SK-N-SH (cell line): ENCODE data around the gene FCN3. TPM values are rescaled to one million over a fixed set of nuclear protein-coding genes. Genes with fewer than 3 reads are reported as not detected.

Experiments used
- CTCF ChIA-PET: fragments of 300-600, 350-600 bp; formaldehyde crosslinking; extraction: SDS; loops from one replicate; lab custom pipeline; 2021; lab: Yijun Ruan, JAX
- POLR2A ChIA-PET: fragments of 350-600 bp; sonication (Branson Sonifier 250); formaldehyde crosslinking; extraction: SDS; loops from one replicate; lab custom pipeline; 2020; ENCODE audit warnings: antibody characterized with exemption, inconsistent platforms; lab: Yijun Ruan, JAX
- DNase-seq: peaks from one replicate; pipeline ENCODE4 v3.0.0; 2012
- H2AFZ ChIP-seq: fragments of 200-600 bp; sonication (generic); 2 replicates; pipeline ENCODE4 v1.8.1; 2016; ENCODE audit warnings: antibody characterized with exemption, mild to moderate bottlenecking, low read depth
- H3F3A ChIP-seq: fragments of 200-600 bp; sonication (generic); replicated peaks from 2 replicates; pipeline ENCODE3; 2016; ENCODE audit warnings: antibody characterized with exemption, mild to moderate bottlenecking; ENCODE audit not compliant: insufficient read depth
- H3K27ac ChIP-seq, 2 experiments: fragments of 200-500 bp in 1 of 2; fragments of 200-600 bp in 1 of 2; sonication (Bioruptor generic) in 1 of 2; sonication (generic), shearing (Covaris generic) in 1 of 2; 2 replicates each; pipeline versions ENCODE4 v1.5.1 to v1.6.1; 2014 to 2016; ENCODE audit warnings: low read depth in 2 of 2, inconsistent platforms in 1 of 2, low read length in 1 of 2, mild to moderate bottlenecking in 1 of 2, mixed read lengths in 1 of 2
- H3K27me3 ChIP-seq: fragments of 200-600 bp; sonication (generic), shearing (Covaris generic); 2 replicates; pipeline ENCODE4 v1.6.1; 2016; ENCODE audit warnings: mixed run types; ENCODE audit not compliant: insufficient read depth
- H3K36me3 ChIP-seq, 2 experiments: fragments of 200-500 bp in 1 of 2; fragments of 200-600 bp in 1 of 2; sonication (Bioruptor generic) in 1 of 2; sonication (generic) in 1 of 2; replicated peaks in 1 of 2; 2 replicates each; pipeline versions ENCODE3 to v1.5.1; 2014 to 2016; ENCODE audit warnings: low read length in 1 of 2, mild to moderate bottlenecking in 1 of 2; ENCODE audit not compliant: insufficient read depth in 2 of 2, control insufficient read depth in 1 of 2
- H3K4me1 ChIP-seq, 2 experiments: fragments of 200-500 bp in 1 of 2; fragments of 200-600 bp in 1 of 2; sonication (Bioruptor generic) in 1 of 2; sonication (generic), shearing (Covaris generic) in 1 of 2; 2 replicates each; pipeline versions ENCODE4 v1.5.1 to v1.6.1; 2014 to 2016; ENCODE audit warnings: low read depth in 1 of 2, low read length in 1 of 2, mixed run types in 1 of 2; ENCODE audit not compliant: insufficient read depth in 2 of 2, control insufficient read depth in 1 of 2
- H3K4me2 ChIP-seq: fragments of 200-600 bp; sonication (generic), shearing (Covaris generic); 2 replicates; pipeline ENCODE4 v1.6.1; 2017; ENCODE audit warnings: mixed run types
- H3K4me3 ChIP-seq, 2 experiments: fragments of 200-500 bp in 1 of 2; fragments of 200-600 bp in 1 of 2; sonication (Bioruptor generic) in 1 of 2; sonication (generic), shearing (Covaris generic) in 1 of 2; 2 replicates each; pipeline versions ENCODE4 v1.5.1 to v1.8.1; 2014 to 2016; ENCODE audit warnings: low read depth in 2 of 2, inconsistent platforms in 1 of 2, low read length in 1 of 2, mild to moderate bottlenecking in 1 of 2, mixed read lengths in 1 of 2, moderate library complexity in 1 of 2
- H3K79me2 ChIP-seq: fragments of 200-600 bp; sonication (generic); 2 replicates; pipeline ENCODE4 v1.8.1; 2017; ENCODE audit warnings: mild to moderate bottlenecking; ENCODE audit not compliant: insufficient read depth
- H3K9ac ChIP-seq: fragments of 200-600 bp; sonication (generic); 2 replicates; pipeline ENCODE4 v1.6.1; 2017; ENCODE audit warnings: mixed run types
- H3K9me2 ChIP-seq: fragments of 200-600 bp; sonication (generic); 2 replicates; pipeline ENCODE4 v1.6.1; 2017; ENCODE audit warnings: mixed run types
- H3K9me3 ChIP-seq: fragments of 200-600 bp; sonication (generic); 2 replicates; pipeline ENCODE4 v1.6.1; 2017; ENCODE audit warnings: mixed run types, mild to moderate bottlenecking, moderate library complexity
- H4K20me1 ChIP-seq: fragments of 200-600 bp; sonication (generic); 2 replicates; pipeline ENCODE4 v1.6.1; 2017; ENCODE audit warnings: mild to moderate bottlenecking, mixed run types; ENCODE audit not compliant: insufficient read depth
- EZH2phosphoT487 ChIP-seq: fragments of 200-600 bp; sonication (generic); IDR thresholded peaks from 2 replicates; pipeline ENCODE4 v1.6.1; 2017; ENCODE audit warnings: low read depth, mixed run types, mild to moderate bottlenecking, antibody characterized with exemption, moderate library complexity, borderline replicate concordance
- FOSL2 ChIP-seq: IDR thresholded peaks from 2 replicates; pipeline ENCODE4 v1.4.0; 2012; ENCODE audit warnings: low read depth, mild to moderate bottlenecking, moderate library complexity, borderline replicate concordance
- FOXJ3 ChIP-seq: sonication (generic); formaldehyde crosslinking; IDR thresholded peaks from 2 replicates; pipeline ENCODE4 v1.5.1; 2020; ENCODE audit warnings: mild to moderate bottlenecking, missing genetic modification reagents
- GABPA ChIP-seq: IDR thresholded peaks from 2 replicates; pipeline ENCODE4 v1.4.0; 2012; ENCODE audit warnings: low read depth, mild to moderate bottlenecking
- GATA2 ChIP-seq: sonication (generic); formaldehyde crosslinking; IDR thresholded peaks from 2 replicates; pipeline ENCODE4 v1.5.0; 2020; ENCODE audit warnings: mild to moderate bottlenecking, missing genetic modification reagents
- MEF2A ChIP-seq: IDR thresholded peaks from 2 replicates; pipeline ENCODE4 v1.4.0; 2012; ENCODE audit warnings: low read depth, borderline replicate concordance
- NFIC ChIP-seq: IDR thresholded peaks from 2 replicates; pipeline ENCODE4 v1.4.0; 2012; ENCODE audit warnings: borderline replicate concordance
- NRF1 ChIP-seq: IDR thresholded peaks from 2 replicates; pipeline ENCODE4 v1.6.1; 2012; ENCODE audit warnings: low read depth, mild to moderate bottlenecking, low read length
- POLR2AphosphoS5 ChIP-seq: IDR thresholded peaks from 2 replicates; pipeline ENCODE4 v1.6.1; 2012; ENCODE audit warnings: low read depth, low read length
- RCOR1 ChIP-seq: fragments of 150-350 bp; IDR thresholded peaks from 2 replicates; pipeline ENCODE4 v1.6.1; 2017; ENCODE audit warnings: antibody characterized with exemption, low read length
- SIN3A ChIP-seq: IDR thresholded peaks from 2 replicates; pipeline ENCODE4 v1.6.1; 2012; ENCODE audit warnings: low read depth, mild to moderate bottlenecking, low read length, moderate library complexity, borderline replicate concordance
- TCF12 ChIP-seq: IDR thresholded peaks from 2 replicates; pipeline ENCODE4 v1.4.0; 2012
- TEAD4 ChIP-seq: IDR thresholded peaks from 2 replicates; pipeline ENCODE4 v1.4.0; 2012; ENCODE audit warnings: mild to moderate bottlenecking, borderline replicate concordance; ENCODE audit not compliant: insufficient read depth
- YY1 ChIP-seq: IDR thresholded peaks from 2 replicates; pipeline ENCODE4 v1.4.0; 2012; ENCODE audit warnings: low read depth, mild to moderate bottlenecking
- WGBS: methylation state at CpG from one replicate; pipeline ENCODE4 v1.1.6; 2017; ENCODE audit warnings: low lambda C conversion rate; 5-methylcytosine and 5-hydroxymethylcytosine counted together
- polyA plus RNA-seq, 3 experiments: library from polyadenylated mRNA; depleted of rRNA; stranded (reverse); fragments of >200 nt; gene quantifications; 2 replicates each; pipeline ENCODE4 v1.2.3, GENCODE V29; 2012
- TF ChIP-seq, protein P1 (sequence below): fragments of 150-350 bp; IDR thresholded peaks from 2 replicates; pipeline ENCODE4 v1.6.1; 2016; ENCODE audit warnings: mild to moderate bottlenecking, low read depth, low read length
- TF ChIP-seq, protein P2 (sequence below): IDR thresholded peaks from 2 replicates; pipeline ENCODE4 v1.4.0; 2012; ENCODE audit warnings: low read depth, borderline replicate concordance
- TF ChIP-seq, protein P3 (sequence below): IDR thresholded peaks from 2 replicates; pipeline ENCODE4; 2012
- TF ChIP-seq, protein P4 (sequence below): IDR thresholded peaks from 2 replicates; pipeline ENCODE4 v1.6.1; 2012; ENCODE audit warnings: mild to moderate bottlenecking, low read depth, low read length, moderate library complexity
- TF ChIP-seq, protein P5 (sequence below): fragments of 200-600 bp; sonication (generic); IDR thresholded peaks from 2 replicates; pipeline ENCODE4 v1.6.1; 2017; ENCODE audit warnings: antibody characterized with exemption, mild to moderate bottlenecking, moderate library complexity
- TF ChIP-seq, protein P6 (sequence below): fragments of 150-350 bp; IDR thresholded peaks from 2 replicates; pipeline ENCODE4 v1.6.1; 2017; ENCODE audit warnings: antibody characterized with exemption, low read length, low read depth, borderline replicate concordance

Gene FCN3
- polyA plus RNA-seq, 1 of the 3 experiments (the other 2 are of a cell fraction) = not detected

DNA sequence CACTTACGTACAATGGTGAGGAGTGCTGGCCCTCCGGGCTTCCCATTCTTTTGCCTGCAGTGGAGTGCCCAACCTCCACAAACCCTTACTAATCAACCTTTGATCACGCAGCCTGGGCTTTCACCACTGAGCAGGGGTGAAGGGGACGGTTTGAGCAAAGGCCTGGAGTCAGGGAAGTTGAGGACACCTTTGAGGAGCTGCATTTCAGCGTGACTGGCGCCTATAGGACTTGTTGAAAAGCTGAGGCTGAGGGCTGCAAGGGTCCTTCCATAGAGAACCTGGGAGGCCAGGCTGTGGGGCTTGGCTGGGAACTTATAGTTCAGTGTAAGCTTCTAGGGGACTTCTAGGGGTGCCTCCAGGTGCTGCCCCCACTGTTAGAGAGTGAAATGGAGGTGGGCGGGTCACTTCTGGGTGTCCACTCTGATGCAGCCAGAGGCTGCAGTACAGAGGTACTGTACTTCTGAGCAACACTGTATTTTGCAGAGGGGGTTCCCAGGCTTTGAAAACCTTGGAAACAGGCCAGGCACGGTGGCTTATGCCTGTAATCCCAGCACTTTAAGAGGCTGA lies 23.0 kb downstream of the FCN3 start:
- Histone ChIP-seq H3K79me2 (no peaks in the 10 kb centered on the region), H3F3A (no peaks in the 10 kb centered on the region), H3K4me2 (no peak overlapping the region), H2AFZ (no peak overlapping the region), H3K27me3 (no peaks in the 10 kb centered on the region), H3K27ac (no peak overlapping the region), H3K36me3 (peaks cover 4 to 5% of the 10 kb centered on the region in 2 experiments), H4K20me1 (no peaks in the 10 kb centered on the region), H3K9me3 (no peaks in the 10 kb centered on the region), H3K4me3 (no peak overlapping the region), H3K9ac (no peak overlapping the region), H3K4me1 (peaks cover 0 to 10% of the 10 kb centered on the region in 2 experiments; a peak in 1 of 4 replicates), H3K9me2 (no peaks in the 10 kb centered on the region)
- POLR2A ChIA-PET = no interaction called here
- TF ChIP-seq TEAD4 (no peak), GATA2 (CRISPR knock-in tag) (no peak), GABPA (no peak), YY1 (no peak), MEF2A (no peak), EZH2phosphoT487 (no peak), SIN3A (no peak), TCF12 (no peak), RCOR1 (no peak), NFIC (no peak), FOXJ3 (CRISPR knock-in tag) (no peak), NRF1 (no peak), POLR2AphosphoS5 (no peak), FOSL2 (no peak)
- TF ChIP-seq, protein P1, sequence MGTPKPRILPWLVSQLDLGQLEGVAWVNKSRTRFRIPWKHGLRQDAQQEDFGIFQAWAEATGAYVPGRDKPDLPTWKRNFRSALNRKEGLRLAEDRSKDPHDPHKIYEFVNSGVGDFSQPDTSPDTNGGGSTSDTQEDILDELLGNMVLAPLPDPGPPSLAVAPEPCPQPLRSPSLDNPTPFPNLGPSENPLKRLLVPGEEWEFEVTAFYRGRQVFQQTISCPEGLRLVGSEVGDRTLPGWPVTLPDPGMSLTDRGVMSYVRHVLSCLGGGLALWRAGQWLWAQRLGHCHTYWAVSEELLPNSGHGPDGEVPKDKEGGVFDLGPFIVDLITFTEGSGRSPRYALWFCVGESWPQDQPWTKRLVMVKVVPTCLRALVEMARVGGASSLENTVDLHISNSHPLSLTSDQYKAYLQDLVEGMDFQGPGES = no peak
- TF ChIP-seq, protein P2, sequence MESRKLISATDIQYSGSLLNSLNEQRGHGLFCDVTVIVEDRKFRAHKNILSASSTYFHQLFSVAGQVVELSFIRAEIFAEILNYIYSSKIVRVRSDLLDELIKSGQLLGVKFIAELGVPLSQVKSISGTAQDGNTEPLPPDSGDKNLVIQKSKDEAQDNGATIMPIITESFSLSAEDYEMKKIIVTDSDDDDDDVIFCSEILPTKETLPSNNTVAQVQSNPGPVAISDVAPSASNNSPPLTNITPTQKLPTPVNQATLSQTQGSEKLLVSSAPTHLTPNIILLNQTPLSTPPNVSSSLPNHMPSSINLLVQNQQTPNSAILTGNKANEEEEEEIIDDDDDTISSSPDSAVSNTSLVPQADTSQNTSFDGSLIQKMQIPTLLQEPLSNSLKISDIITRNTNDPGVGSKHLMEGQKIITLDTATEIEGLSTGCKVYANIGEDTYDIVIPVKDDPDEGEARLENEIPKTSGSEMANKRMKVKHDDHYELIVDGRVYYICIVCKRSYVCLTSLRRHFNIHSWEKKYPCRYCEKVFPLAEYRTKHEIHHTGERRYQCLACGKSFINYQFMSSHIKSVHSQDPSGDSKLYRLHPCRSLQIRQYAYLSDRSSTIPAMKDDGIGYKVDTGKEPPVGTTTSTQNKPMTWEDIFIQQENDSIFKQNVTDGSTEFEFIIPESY = no peak
- TF ChIP-seq, protein P3, sequence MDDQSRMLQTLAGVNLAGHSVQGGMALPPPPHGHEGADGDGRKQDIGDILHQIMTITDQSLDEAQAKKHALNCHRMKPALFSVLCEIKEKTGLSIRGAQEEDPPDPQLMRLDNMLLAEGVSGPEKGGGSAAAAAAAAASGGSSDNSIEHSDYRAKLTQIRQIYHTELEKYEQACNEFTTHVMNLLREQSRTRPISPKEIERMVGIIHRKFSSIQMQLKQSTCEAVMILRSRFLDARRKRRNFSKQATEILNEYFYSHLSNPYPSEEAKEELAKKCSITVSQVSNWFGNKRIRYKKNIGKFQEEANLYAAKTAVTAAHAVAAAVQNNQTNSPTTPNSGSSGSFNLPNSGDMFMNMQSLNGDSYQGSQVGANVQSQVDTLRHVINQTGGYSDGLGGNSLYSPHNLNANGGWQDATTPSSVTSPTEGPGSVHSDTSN = no peak
- TF ChIP-seq, protein P4, sequence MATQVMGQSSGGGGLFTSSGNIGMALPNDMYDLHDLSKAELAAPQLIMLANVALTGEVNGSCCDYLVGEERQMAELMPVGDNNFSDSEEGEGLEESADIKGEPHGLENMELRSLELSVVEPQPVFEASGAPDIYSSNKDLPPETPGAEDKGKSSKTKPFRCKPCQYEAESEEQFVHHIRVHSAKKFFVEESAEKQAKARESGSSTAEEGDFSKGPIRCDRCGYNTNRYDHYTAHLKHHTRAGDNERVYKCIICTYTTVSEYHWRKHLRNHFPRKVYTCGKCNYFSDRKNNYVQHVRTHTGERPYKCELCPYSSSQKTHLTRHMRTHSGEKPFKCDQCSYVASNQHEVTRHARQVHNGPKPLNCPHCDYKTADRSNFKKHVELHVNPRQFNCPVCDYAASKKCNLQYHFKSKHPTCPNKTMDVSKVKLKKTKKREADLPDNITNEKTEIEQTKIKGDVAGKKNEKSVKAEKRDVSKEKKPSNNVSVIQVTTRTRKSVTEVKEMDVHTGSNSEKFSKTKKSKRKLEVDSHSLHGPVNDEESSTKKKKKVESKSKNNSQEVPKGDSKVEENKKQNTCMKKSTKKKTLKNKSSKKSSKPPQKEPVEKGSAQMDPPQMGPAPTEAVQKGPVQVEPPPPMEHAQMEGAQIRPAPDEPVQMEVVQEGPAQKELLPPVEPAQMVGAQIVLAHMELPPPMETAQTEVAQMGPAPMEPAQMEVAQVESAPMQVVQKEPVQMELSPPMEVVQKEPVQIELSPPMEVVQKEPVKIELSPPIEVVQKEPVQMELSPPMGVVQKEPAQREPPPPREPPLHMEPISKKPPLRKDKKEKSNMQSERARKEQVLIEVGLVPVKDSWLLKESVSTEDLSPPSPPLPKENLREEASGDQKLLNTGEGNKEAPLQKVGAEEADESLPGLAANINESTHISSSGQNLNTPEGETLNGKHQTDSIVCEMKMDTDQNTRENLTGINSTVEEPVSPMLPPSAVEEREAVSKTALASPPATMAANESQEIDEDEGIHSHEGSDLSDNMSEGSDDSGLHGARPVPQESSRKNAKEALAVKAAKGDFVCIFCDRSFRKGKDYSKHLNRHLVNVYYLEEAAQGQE = no peak
- TF ChIP-seq, protein P5, sequence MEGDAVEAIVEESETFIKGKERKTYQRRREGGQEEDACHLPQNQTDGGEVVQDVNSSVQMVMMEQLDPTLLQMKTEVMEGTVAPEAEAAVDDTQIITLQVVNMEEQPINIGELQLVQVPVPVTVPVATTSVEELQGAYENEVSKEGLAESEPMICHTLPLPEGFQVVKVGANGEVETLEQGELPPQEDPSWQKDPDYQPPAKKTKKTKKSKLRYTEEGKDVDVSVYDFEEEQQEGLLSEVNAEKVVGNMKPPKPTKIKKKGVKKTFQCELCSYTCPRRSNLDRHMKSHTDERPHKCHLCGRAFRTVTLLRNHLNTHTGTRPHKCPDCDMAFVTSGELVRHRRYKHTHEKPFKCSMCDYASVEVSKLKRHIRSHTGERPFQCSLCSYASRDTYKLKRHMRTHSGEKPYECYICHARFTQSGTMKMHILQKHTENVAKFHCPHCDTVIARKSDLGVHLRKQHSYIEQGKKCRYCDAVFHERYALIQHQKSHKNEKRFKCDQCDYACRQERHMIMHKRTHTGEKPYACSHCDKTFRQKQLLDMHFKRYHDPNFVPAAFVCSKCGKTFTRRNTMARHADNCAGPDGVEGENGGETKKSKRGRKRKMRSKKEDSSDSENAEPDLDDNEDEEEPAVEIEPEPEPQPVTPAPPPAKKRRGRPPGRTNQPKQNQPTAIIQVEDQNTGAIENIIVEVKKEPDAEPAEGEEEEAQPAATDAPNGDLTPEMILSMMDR = no peak
- TF ChIP-seq, protein P6, sequence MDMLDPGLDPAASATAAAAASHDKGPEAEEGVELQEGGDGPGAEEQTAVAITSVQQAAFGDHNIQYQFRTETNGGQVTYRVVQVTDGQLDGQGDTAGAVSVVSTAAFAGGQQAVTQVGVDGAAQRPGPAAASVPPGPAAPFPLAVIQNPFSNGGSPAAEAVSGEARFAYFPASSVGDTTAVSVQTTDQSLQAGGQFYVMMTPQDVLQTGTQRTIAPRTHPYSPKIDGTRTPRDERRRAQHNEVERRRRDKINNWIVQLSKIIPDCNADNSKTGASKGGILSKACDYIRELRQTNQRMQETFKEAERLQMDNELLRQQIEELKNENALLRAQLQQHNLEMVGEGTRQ = no peak
- WGBS = 87% methylated on average over 8 of the region's 8 CpGs
- CTCF ChIA-PET = interaction anchor here (0.9 to 12.3 kb wide), 3 partner anchors 14 to 53 kb away, joined by 4 to 219 read pairs (median 85); no protein-coding TSS in a partner anchor
- DNase-seq = no peak
